NOMO-1 treated with DMSO at 0.1 percent for 48 hours (cell line): ENCODE data around the gene HSD3B7.

ENCODE experiments used
- DNase-seq: peaks from one replicate; lab custom pipeline; 2025; ENCODE audit not compliant: unreplicated experiment; lab: John Stamatoyannopoulos, UW

The HSD3B7 gene

GRCh38 chr16:30982548-30983288 lies 2.3 kb upstream of the HSD3B7 start:
- DNase-seq: no peak

GRCh38 chr16:30983289-30983889 lies 1.6 kb upstream of the HSD3B7 start:
- no peak for DNase-seq

- no peak for DNase-seq
Measured at GRCh38 chr16:30983898-30984610, 953 bp upstream of the HSD3B7 start.

GRCh38 chr16:30985401-30986128 lies 558 bp downstream of the HSD3B7 start:
- no peak for DNase-seq

- no peak for DNase-seq
Measured at GRCh38 chr16:30986129-30986991, 1.4 kb downstream of the HSD3B7 start.

GRCh38 chr16:30987581-30988190 lies 2.7 kb downstream of the HSD3B7 start:
- DNase-seq: no peak

GRCh38 chr16:30989469-30990047 lies 4.6 kb downstream of the HSD3B7 start:
- DNase-seq: no peak

- no peak for DNase-seq
Measured at GRCh38 chr16:30990105-30990504, 5.1 kb downstream of the HSD3B7 start.

- no peak for DNase-seq
Measured at GRCh38 chr16:30991052-30991451, 6.0 kb downstream of the HSD3B7 start.

GRCh38 chr16:30992276-30992780 lies 7.3 kb downstream of the HSD3B7 start:
- DNase-seq: no peak

GRCh38 chr16:30992931-30993816 lies 8.2 kb downstream of the HSD3B7 start:
- peak; percentile 54 for DNase-seq

- DNase-seq: no peak
Measured at GRCh38 chr16:30995927-30996323, 10.9 kb downstream of the HSD3B7 start.

- DNase-seq: no peak
Measured at GRCh38 chr16:30996324-30996984, 11.4 kb downstream of the HSD3B7 start.

- DNase-seq: peak; percentile 75
Measured at GRCh38 chr16:30996985-30997724, 12.1 kb downstream of the HSD3B7 start.

GRCh38 chr16:30997725-30998711 lies 13.0 kb downstream of the HSD3B7 start:
- DNase-seq: no peak
